Lung microvascular endothelial cell (primary cell): Measurements from ENCODE around the gene CHMP2A. TPM values are rescaled to one million over a fixed set of nuclear protein-coding genes. Genes with fewer than 3 reads are reported as not detected.

Experiments
- DNase-seq, 2 donors: peaks; one replicate each; pipeline versions ENCODE4 v3.0.0 to v3.0.0-alpha.2; 2010; ENCODE audit warnings: low read depth in 2 of 2
- total RNA-seq: library from RNA; depleted of rRNA; stranded (reverse); fragments of >200 nt; gene quantifications from 2 replicates; pipeline ENCODE4 v1.2.1, GENCODE V29; 2014

Gene CHMP2A
- total RNA-seq, 1 donor from 2014 or later: 93.5 TPM

- DNase-seq: no peak
These were observed 15.2 kb upstream of the CHMP2A start for GRCh38 chr19:58569943-58570670.

- no peak for DNase-seq
These were observed 14.5 kb upstream of the CHMP2A start for GRCh38 chr19:58569191-58569942.

GRCh38 chr19:58568453-58569130 is 13.7 kb upstream of the CHMP2A start:
- DNase-seq: no peak

- no peak for DNase-seq
These were observed 12.1 kb upstream of the CHMP2A start for GRCh38 chr19:58566989-58567388.

- DNase-seq: no peak
These were observed 8.9 kb upstream of the CHMP2A start for GRCh38 chr19:58563823-58564222.

- no peak for DNase-seq
These were observed 8.2 kb upstream of the CHMP2A start for GRCh38 chr19:58563034-58563573.

GRCh38 chr19:58562122-58563033 is 7.5 kb upstream of the CHMP2A start:
- DNase-seq: peak; percentile 39 to 59

- DNase-seq: no peak
These were observed 6.6 kb upstream of the CHMP2A start for GRCh38 chr19:58561373-58562121.

GRCh38 chr19:58560921-58561320 is 6.0 kb upstream of the CHMP2A start:
- no peak for DNase-seq

- DNase-seq: no peak
These were observed 5.3 kb upstream of the CHMP2A start for GRCh38 chr19:58560007-58560887.

GRCh38 chr19:58559275-58560006 is 4.5 kb upstream of the CHMP2A start:
- peak; percentile 87 to 93 for DNase-seq

GRCh38 chr19:58558623-58559274 is 3.8 kb upstream of the CHMP2A start:
- DNase-seq: peak; percentile 99

- peak in 1 of 2 donors; percentile 68 for DNase-seq
These were observed 3.2 kb upstream of the CHMP2A start, which contains the start of gene UBE2M for GRCh38 chr19:58558066-58558622. TSS of gene UBE2M (minus strand) at chr19:58558611. CDS start at chr19:58558381, 230 bp downstream.

- no peak for DNase-seq
These were observed 2.5 kb upstream of the CHMP2A start for GRCh38 chr19:58557221-58558065.

- DNase-seq: no peak
These were observed 1.8 kb upstream of the CHMP2A start for GRCh38 chr19:58556622-58557220.

GRCh38 chr19:58555920-58556621 is 1.2 kb upstream of the CHMP2A start:
- no peak for DNase-seq
